ENCODE measurements around the gene KDM5A. TPM values are rescaled to one million over a fixed set of nuclear protein-coding genes. Genes with fewer than 3 reads are reported as not detected.

KDM5A gene
- total RNA-seq, 2 donors from 2014 or later = 24.4 to 67.6 TPM

DNA sequence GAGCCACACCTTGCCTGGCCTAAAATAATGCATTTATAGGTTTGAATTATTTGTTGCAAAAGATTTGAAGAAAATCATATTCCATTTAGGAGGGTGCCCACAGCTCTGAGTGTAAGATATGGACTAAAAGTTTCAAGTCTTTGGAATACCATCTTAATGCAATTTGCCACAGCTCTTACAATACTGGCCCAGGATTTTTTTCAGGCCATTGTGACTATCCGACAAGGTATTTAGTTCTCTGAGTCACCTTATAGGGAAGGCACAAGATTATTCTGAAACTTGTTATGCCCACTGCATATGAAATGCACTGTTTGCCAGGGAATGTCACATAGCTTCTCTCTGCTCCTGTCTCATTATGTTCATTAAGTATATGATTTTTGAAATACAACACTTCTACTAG is 96.9 kb downstream of the KDM5A start:
- WGBS, 2 donors = 95 to 100% methylated on average over 1 of the region's 1 CpG
- ATAC-seq = no peak
- Histone ChIP-seq H3K9me3 (no peaks in the 10 kb centered on the region), H3K36me3 (replicated peaks in 1 of 2; ENCODE audit: insufficient read depth in 1 of 2, low read depth in 2 of 2) (peaks cover 0 to 23% of the 10 kb centered on the region in 2 donors), H3K27me3 (no peaks in the 10 kb centered on the region), H3K27ac (no peak overlapping the region), H3K4me1 (peaks cover 5% of the 10 kb centered on the region), H3K4me3 (no peak overlapping the region)
- intact Hi-C loops (cut with DNase I) = no loop called here
- TF ChIP-seq, protein P1, sequence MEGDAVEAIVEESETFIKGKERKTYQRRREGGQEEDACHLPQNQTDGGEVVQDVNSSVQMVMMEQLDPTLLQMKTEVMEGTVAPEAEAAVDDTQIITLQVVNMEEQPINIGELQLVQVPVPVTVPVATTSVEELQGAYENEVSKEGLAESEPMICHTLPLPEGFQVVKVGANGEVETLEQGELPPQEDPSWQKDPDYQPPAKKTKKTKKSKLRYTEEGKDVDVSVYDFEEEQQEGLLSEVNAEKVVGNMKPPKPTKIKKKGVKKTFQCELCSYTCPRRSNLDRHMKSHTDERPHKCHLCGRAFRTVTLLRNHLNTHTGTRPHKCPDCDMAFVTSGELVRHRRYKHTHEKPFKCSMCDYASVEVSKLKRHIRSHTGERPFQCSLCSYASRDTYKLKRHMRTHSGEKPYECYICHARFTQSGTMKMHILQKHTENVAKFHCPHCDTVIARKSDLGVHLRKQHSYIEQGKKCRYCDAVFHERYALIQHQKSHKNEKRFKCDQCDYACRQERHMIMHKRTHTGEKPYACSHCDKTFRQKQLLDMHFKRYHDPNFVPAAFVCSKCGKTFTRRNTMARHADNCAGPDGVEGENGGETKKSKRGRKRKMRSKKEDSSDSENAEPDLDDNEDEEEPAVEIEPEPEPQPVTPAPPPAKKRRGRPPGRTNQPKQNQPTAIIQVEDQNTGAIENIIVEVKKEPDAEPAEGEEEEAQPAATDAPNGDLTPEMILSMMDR (IDR thresholded peaks at IDR 0.05) = no peak
- no peak for TF ChIP-seq POLR2A (IDR thresholded peaks at IDR 0.05)
- no peak for DNase-seq

DNA sequence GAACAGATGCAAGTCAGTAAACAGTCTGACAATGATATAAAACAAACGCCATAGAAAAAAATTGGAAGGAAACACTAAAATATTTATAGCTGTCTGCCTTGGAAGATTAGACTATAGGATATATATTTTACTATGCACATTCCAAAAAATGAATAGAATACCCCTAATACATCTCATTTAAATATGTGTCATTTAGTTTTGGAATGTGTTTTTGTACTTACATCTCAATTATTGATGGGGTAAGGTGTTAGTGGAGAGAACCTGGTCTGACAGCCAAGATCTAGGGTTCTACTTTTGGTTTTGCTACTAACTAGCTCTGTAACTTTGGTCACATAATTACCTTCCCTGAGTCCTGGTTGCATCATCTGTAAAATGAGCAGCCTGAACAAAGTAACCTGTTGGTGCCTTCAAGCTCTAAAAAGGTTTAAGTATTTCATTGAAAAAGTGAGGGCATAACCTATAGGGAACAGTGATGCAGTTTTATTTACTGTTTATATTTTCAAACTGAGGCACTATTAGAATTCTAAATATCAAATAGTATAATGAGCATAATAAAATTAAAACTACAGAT is 97.9 kb downstream of the KDM5A start:
- peaks cover 5% of the 10 kb centered on the region for H3K4me1 ChIP-seq
- intact Hi-C loops (cut with DNase I) = no loop called here
- H3K27ac ChIP-seq = no peak overlapping the region
- H3K36me3 ChIP-seq (replicated peaks in 1 of 2; ENCODE audit: insufficient read depth in 1 of 2, low read depth in 2 of 2) = peaks cover 0 to 18% of the 10 kb centered on the region in 2 donors
- H3K27me3 ChIP-seq = no peaks in the 10 kb centered on the region
- TF ChIP-seq, protein P1 (IDR thresholded peaks at IDR 0.05) = no peak
- no peak for TF ChIP-seq POLR2A (IDR thresholded peaks at IDR 0.05)
- H3K9me3 ChIP-seq = no peaks in the 10 kb centered on the region
- no peak overlapping the region for H3K4me3 ChIP-seq
- no peak for ATAC-seq
- DNase-seq = no peak
- 71 to 75% methylated on average over 1 of the region's 1 CpG for WGBS, 2 donors

DNA sequence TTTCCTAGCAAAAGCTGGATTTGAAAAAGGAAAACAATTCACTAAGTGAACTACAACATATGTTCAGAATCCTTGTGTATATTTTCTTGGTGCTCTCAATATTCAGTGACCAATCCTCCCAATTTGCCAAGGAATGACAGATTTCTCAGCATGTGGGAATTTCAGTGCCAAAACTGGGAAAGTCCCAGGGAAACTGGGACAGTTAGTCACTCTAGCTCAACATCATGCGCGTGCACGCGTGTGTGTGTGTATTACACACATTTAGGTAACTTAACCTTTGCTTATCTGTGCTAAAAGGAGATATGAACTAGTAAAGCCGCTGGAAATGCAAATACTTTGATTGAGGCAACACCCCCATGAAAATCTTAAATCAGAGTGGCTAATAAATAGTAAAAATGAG is 100.4 kb downstream of the KDM5A start:
- Histone ChIP-seq H3K4me1 (peaks cover 5% of the 10 kb centered on the region), H3K27ac (peak overlapping the region in 1 of 4 donors; percentile 0), H3K4me3 (no peak overlapping the region), H3K36me3 (replicated peaks in 1 of 2; ENCODE audit: insufficient read depth in 1 of 2, low read depth in 2 of 2) (peaks cover 0 to 18% of the 10 kb centered on the region in 2 donors), H3K9me3 (no peaks in the 10 kb centered on the region), H3K27me3 (no peaks in the 10 kb centered on the region)
- intact Hi-C loops (cut with DNase I) = no loop called here
- TF ChIP-seq, protein P1 (IDR thresholded peaks at IDR 0.05) = no peak
- no peak for TF ChIP-seq POLR2A (IDR thresholded peaks at IDR 0.05)
- ATAC-seq (peak; percentile 66), DNase-seq (peak; percentile 41 to 60 (median 54))
- 20 to 21% methylated on average over 5 of the region's 5 CpGs for WGBS, 2 donors

DNA sequence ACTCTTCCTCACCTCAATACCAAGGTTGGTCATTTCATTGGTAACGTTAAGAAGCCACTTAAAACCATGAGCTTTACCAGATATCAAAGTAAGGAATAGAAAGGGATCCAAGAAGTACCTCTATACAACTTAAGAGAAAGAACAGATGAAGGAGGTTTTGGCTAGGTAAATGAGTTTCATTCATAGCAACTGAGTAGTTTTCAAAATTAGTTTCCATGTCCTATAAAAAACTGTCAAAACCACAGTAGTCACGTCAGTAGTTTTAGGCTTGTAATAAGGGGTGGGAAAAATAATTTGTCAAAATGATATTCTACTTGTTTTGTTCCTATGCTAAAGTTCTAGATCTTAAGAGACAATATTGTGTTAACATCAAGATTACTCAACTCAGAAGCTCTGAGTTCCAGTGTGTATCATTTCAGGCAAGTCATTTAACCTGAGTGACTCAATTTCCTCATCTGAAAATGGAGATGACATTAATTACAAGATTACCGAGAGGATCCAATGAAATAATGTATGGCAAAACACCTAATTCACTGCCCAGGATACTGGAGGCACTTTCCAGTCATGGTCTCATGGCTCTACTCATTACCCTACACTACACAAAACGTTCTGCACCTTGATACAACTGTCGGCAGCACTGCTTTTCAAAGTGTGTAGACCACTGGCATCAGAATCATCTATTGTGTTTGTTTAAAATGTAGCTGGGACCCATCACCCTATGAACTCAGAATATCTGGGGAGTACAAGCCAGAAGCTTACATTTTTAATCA is 102.4 kb downstream of the KDM5A start:
- Histone ChIP-seq H3K27ac (no peak overlapping the region), H3K4me3 (no peak overlapping the region), H3K9me3 (no peaks in the 10 kb centered on the region), H3K4me1 (peaks cover 5% of the 10 kb centered on the region), H3K27me3 (no peaks in the 10 kb centered on the region), H3K36me3 (replicated peaks in 1 of 2; ENCODE audit: insufficient read depth in 1 of 2, low read depth in 2 of 2) (peaks cover 0 to 13% of the 10 kb centered on the region in 2 donors)
- intact Hi-C loops (cut with DNase I) = no loop called here
- no peak for DNase-seq
- 87 to 91% methylated on average over 5 of the region's 5 CpGs for WGBS, 2 donors
- no peak for ATAC-seq
- TF ChIP-seq POLR2A (IDR thresholded peaks at IDR 0.05) = no peak
- TF ChIP-seq, protein P1 (IDR thresholded peaks at IDR 0.05) = no peak
